CD4-positive, alpha-beta T cell treated with Interleukin-15 for 4 hours (primary cell): ENCODE results near the gene ZCCHC17.
"Not testable (repeated sequence)": the region's sequence is repeated elsewhere in the genome, so short reads cannot be mapped to it uniquely, and the experiment has no call there.

ENCODE experiments used
- DNase-seq: peaks from one replicate; pipeline ENCODE4 v3.0.0-alpha.2; 2020; ENCODE audit warnings: low spot score

ZCCHC17 gene

GRCh38 chr1:31371121-31371959 lies 74.5 kb downstream of the ZCCHC17 start:
- no peak for DNase-seq

- no peak for DNase-seq
Measured at GRCh38 chr1:31372051-31372450, 75.2 kb downstream of the ZCCHC17 start.

GRCh38 chr1:31372751-31373055 lies 75.9 kb downstream of the ZCCHC17 start:
- no peak for DNase-seq

- no peak for DNase-seq
Measured at GRCh38 chr1:31373056-31373896, 76.4 kb downstream of the ZCCHC17 start, which contains the start of gene FABP3. FABP3 (minus strand) TSS chr1:31373076; CDS start chr1:31373014, 62 bp downstream.

GRCh38 chr1:31373897-31374486 lies 77.2 kb downstream of the ZCCHC17 start:
- DNase-seq = no peak

GRCh38 chr1:31374511-31375196 lies 77.8 kb downstream of the ZCCHC17 start:
- DNase-seq = no peak

GRCh38 chr1:31376375-31377134 lies 79.7 kb downstream of the ZCCHC17 start:
- no peak for DNase-seq

GRCh38 chr1:31377364-31377863 lies 80.6 kb downstream of the ZCCHC17 start:
- DNase-seq = no peak

GRCh38 chr1:31378001-31378400 lies 81.2 kb downstream of the ZCCHC17 start:
- DNase-seq = no peak

GRCh38 chr1:31380181-31380580 lies 83.3 kb downstream of the ZCCHC17 start:
- no peak for DNase-seq

- DNase-seq = no peak
Measured at GRCh38 chr1:31381394-31382294, 84.8 kb downstream of the ZCCHC17 start.

GRCh38 chr1:31382379-31382989 lies 85.7 kb downstream of the ZCCHC17 start:
- no peak for DNase-seq

- no peak for DNase-seq
Measured at GRCh38 chr1:31383967-31384366, 87.1 kb downstream of the ZCCHC17 start.

- DNase-seq = not testable (repeated sequence)
Measured at GRCh38 chr1:31386576-31387243, 89.9 kb downstream of the ZCCHC17 start.

- DNase-seq = no peak
Measured at GRCh38 chr1:31387612-31388011, 90.8 kb downstream of the ZCCHC17 start.

GRCh38 chr1:31389616-31390015 lies 92.8 kb downstream of the ZCCHC17 start:
- no peak for DNase-seq

- no peak for DNase-seq
Measured at GRCh38 chr1:31390071-31390470, 93.2 kb downstream of the ZCCHC17 start.

- DNase-seq = no peak
Measured at GRCh38 chr1:31393463-31393862, 96.6 kb downstream of the ZCCHC17 start.

- peak; percentile 67 for DNase-seq
Measured at GRCh38 chr1:31394584-31395193, 97.9 kb downstream of the ZCCHC17 start.
